Stimulated activated CD4-positive, alpha-beta T cell treated with anti-CD3 and anti-CD28 coated beads, Interleukin-4, amount 100 ng/mL, for 24 hours (primary cell): Measurements from ENCODE around the gene MAN2B1.
"Not testable (repeated sequence)": the region's sequence is repeated elsewhere in the genome, so short reads cannot be mapped to it uniquely, and the experiment has no call there.

Experiments used
- DNase-seq: peaks from one replicate; pipeline ENCODE4 v3.0.0-alpha.2; 2020

The MAN2B1 gene

DNA sequence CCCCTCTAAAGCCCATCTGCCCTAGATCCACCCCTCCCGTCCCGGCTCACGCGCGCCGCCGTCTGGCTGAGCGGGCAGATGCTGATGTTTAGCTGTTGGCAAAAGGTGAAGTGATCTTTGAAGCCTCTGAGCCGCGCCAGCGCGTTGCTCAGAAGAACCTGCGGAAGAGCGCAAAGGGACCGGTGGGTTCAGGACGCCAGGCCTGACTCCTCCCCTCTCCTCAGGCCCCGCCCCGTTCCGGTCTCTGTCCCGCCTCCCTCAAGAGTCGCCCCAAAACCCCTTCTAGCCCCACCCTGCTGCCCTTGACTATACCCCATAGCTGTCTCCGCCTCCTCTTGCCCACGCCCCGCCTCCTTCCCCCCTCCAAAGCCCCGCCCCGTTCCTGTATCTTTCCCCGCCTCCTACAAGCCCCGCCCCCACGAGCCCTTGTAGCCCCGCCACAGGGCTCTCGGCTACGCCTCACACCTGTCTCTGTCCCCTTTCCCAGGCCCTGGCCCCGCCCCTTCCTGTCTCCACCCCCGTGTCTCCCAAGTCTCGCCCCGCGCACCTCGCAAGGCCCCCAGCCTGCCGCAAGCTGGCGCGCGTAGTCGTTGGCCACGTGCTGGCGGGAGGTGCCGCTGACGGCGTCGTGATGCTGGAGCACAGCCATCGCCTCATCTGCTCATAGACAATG, 9.5 kb downstream of the MAN2B1 start:
- DNase-seq = no peak

DNA sequence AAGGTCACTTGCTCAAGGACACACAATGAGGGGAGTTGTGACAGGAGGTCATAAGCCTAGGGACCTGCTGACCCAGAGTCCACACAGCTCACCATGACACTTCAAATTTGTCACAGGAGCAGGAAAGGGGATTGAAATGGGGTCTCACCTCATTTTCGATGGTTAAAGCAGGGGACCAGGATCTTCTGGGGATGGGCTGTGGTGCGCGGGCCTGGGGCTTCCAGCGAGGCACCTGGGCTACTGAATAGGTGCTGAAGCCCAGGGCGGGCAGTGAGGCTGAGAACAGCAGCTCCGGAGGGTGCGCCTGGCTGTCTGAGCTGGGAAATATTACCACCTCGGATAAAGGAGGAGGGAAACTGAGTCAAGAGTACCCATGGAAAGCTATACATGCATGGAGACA, 11.0 kb downstream of the MAN2B1 start:
- DNase-seq = no peak

DNA sequence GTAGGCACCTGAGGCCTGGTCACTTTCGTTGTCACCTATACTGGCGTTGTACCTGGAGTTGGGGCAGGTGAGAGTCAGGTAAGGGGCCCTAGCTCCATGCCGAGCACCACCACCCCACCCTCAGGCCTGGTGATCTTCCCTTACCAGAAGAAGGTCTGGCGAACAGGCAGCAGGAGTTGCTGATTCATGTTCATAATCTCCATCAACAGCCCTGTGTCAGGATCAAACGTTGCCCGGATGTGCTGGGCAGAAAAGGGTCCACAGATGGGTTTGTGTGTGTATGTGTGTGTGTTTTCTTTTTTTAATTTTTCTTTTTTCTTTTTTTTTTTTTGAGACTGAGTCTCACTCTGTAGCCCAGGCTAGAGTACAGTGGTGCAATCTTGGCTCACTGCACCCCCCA, 14.3 kb downstream of the MAN2B1 start:
- DNase-seq = no peak

DNA sequence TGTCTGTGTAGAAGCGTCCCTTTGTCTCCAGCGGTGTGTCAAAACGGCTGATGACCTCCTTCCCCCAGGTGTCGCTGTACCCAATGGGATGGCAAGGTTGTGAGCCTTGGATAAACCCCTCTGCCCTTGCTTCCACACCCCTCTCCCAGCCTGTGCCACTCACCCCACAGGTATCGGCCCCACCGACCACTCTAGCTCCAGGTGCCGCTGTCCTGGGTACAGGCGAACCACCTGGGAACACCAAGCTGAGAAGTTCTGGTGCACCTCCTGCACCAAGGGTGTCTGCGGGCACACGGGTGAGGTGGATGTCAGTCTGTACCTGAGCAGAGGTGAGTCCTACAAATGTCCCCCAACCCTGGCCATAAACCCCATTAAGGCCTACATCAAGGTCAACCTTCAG, 16.6 kb downstream of the MAN2B1 start:
- no peak for DNase-seq

DNA sequence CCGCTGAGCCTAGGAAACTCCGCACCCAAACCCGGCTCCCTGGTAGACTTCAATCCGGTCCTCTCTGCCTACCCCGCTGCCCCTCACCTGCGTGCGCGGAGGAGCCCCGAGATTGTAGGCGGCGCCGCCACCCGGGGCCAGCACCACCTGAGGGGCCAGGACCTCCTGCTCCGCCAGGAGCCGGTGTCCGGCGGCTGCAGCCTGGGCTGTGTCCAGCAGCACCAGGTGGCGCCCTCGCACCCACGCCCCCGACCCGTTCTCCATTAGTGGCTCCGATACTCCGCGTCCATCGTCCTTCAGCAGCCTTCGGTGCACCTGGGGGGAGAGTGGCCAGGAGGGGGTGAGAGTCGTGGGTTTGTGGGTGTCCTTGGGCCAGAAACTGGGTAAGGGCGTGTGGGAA, 18.5 kb downstream of the MAN2B1 start:
- DNase-seq = no peak

DNA sequence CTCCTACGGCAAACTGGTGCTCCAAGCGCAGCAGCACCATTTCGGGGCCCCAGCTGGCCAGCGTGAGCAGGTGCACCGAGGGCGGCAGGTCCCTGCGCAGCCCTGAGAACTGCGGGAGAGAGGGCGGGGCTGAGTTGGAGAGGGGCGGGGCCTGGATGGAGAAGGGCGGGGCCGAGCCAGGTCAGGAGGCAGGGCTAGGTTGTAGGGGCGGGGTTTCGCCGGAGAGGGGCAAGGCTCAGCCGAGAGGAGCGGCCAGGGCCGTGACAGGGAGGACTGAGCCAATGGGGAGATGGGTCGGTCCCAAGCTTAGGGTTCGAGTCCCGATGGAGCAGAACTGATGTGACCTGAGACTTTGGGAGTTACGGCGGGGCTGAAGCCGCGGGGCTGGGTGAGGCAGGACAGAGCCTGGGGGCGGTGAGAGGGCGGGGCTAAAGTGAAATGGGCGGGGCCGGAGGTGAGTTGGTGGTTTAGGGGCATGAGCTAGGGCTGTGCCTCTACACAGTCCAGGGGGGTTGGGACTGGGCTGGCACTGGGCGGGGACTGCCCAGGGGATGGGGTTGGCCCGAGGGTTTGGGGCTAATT, 19.0 kb downstream of the MAN2B1 start:
- DNase-seq = peak; percentile 19

DNA sequence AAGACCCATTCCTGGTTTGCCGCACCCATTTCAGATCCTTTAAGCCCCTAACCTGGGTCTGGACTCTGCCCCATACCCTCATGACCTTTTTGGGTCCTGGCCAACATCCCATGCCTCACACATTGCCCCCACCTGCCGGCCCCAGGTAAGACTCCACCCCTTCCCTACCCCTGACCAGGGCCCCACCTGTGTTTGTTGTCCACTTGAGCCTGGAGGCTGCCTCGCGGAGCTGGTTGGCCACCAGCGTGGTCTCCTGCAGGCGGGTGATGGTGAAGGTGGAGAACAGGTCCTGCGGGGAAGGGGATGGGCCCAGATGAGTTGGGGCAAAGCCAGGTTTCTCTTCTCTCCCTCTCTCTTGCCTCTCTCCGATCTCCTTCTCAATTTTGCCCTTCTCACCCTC, 19.5 kb downstream of the MAN2B1 start:
- no peak for DNase-seq

DNA sequence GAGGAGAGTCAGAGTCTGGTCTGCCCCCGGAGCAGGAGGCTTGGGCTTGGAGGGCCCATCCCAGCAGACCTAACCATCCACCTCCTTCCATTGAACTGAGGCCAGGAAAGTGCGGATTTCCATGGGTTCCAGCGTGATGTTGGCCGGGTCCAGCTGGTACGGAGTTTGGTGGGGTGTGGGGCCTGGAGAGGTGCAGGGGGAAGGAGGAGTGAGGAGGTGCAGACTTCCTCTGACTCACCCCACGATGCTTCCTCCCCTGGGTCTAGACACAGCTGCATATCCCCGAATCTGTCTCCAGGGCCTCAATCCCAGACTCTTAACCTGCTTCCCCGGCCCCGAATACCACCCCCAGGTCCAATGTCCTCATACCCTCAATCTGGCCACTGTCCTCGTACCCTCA, 20.0 kb downstream of the MAN2B1 start:
- no peak for DNase-seq

DNA sequence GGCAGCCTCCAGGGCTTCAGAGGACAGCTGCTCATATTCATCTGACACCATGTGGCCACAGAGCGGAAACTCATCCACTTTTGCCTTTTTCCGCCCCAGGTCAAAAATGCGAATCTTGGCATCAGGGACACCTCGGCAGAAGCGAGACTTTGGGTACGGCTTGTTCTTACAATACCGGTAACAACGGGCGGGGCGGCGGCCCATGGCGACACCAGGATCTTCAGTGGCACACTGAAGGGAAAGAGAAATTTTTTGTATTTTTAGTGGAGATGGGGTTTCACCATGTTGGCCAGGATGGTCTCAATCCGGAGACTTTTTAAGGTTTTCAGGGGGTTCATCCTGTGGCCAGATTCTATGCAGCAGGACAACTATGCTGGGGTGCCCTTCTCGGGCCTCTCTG, 22.8 kb downstream of the MAN2B1 start:
- DNase-seq = not testable (repeated sequence)

DNA sequence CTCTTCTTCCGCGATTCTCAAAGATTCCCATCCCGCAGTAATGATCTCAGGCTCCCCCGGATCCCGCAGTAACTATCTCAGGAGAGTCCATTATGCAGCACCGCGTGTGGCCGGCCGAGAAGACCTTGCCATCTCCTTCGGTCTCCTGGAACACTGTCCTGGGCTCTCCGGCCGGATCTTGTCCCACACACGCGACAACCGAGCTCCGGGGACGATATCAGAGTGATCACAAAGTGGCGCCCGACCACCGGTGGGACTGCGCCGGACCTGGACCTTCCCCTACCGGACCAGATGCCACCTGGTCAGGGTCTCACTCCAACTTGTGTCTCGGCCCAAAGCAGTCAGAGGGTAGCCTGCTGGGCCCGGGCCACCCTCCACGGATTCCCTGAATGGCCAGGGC, 24.0 kb downstream of the MAN2B1 start:
- no peak for DNase-seq

DNA sequence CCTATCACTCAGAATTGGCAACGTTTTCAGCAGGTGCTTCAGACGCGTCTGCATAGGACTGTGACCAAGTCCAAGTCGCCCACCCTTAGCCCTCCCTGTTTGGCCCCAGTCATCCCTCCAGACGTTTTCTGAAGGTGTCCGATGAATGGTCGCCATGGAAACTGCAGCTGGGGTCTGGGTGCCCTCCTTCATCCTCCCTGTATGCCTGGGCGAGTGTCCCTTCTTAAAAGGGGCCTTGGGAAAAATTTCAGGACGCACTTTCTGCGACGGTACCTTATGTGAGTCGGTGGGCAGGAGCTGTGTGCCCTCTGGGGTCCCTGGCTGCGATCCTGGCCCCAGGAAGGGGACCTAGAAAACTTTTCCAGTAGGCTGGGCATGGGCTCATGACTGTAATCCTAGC, 25.1 kb downstream of the MAN2B1 start:
- DNase-seq = no peak

DNA sequence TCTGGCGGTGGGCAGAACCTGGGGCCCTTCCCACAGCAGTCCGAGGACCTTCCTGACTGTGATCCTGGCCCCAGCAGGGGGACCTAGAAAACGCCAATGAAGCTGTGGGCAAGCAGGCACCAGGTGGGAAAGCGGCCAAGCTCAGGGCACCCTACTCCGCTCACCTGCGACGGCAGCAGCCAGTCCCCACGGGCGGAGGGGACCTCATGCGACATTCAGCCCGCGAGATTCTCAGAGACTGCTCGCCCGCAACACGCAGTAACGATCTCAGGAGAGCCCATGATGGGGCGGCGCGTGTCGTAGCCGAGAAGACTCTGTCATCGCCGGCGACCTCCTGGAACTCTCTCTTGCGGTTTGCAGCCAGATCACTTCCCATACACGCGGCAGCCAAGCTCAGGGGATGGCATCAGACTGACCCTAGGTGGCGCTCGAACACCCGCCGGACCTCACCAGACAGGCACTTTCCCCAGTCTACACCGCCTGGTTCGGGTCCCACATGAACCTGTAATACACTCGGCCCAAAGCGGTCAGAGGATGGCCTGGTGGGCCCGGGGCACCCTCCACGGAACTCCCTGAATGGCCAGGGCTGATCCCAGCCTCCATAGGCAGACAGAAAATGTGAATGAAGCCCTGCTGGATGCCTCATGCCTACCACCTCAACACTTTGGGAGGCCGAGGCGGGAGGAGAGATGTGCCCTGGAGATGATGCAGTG, 26.5 kb downstream of the MAN2B1 start:
- peak; percentile 90 for DNase-seq

DNA sequence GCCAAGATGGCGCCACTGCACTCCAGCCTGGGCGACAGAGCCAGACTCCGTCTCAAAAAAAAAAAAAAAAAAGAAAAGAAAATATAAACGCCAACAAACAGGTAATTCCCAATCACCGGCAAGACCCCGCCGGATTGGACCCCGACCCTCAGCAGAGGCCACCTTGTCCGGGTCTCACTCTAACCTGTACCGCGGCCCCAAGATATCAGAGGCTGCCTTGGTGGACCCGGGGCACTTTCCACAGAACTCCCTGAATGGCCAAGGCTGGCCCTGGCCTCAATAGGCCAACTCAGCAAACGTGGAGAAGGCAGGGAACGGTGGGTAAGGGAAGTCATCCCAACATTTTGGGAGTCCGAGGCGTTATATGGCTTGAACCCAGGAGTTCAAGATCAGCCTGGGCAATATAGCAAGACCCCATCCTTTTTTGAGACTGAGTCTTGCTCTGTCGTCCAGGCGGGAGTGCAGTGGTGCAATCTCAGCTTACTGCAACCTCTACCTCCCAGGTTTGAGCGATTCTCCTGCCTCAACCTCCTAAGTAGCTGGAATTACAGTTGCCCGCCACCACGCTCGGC, 27.8 kb downstream of the MAN2B1 start:
- no peak for DNase-seq

DNA sequence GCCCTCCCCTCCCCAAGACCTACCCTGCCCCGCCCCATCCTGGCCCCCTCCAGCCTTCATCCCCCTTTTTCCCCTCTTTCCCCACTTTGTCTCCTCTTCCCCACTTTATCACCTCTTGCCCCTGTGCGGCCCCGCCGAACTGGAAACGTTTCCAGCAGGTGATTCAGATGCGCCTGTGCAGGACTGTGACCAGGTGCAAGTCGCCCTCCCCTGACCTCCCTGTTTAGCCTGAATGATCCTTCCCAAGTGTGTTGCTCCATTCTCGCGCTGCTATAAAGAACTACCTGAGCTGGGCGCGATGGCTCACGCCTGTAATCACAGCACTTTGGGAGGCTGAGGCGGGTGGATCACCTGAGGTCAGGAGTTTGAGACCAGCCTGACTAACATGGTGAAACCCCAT, 29.9 kb downstream of the MAN2B1 start:
- DNase-seq = no peak

DNA sequence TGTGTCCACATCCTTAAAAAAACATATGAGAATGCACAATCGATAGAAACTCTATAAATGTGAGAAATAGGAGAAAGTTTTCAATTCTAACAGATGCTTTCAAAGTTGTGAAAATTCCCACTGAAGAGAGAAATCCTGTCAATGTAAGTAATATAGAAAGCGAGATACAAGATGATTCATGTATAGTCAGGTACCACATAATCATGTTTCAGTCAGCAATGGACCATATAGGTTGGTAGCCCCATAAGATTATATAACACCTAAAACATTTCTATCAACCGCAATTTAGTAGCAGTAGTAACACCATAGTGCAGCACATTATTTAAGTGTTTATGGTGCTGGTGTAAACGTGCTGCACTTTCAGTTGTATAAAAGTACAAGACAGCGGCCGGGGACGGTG, 37.3 kb downstream of the MAN2B1 start:
- no peak for DNase-seq

DNA sequence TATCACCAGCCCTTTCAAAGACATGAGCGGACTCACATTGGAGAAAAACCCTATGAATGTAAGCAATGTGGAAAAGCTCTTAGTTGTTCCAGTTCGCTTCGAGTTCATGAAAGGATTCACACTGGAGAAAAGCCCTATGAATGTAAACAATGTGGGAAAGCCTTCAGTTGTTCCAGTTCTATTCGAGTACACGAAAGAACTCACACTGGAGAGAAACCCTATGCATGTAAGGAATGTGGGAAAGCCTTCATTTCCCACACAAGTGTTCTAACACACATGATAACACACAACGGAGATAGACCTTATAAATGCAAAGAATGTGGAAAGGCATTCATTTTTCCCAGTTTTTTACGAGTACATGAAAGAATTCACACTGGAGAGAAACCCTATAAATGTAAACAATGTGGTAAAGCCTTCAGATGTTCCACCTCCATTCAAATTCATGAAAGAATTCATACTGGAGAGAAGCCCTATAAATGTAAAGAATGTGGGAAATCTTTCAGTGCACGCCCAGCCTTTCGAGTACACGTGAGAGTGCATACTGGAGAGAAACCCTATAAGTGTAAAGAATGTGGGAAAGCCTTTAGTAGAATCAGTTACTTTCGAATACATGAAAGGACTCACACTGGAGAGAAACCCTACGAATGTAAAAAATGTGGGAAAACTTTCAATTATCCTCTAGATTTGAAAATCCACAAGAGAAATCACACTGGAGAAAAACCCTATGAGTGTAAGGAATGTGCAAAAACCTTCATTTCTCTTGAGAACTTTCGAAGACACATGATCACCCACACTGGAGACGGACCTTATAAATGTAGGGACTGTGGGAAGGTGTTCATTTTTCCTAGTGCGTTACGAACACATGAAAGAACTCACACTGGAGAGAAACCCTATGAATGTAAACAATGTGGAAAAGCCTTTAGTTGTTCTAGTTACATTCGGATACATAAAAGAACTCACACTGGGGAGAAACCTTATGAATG, 38.2 kb downstream of the MAN2B1 start:
- no peak for DNase-seq

DNA sequence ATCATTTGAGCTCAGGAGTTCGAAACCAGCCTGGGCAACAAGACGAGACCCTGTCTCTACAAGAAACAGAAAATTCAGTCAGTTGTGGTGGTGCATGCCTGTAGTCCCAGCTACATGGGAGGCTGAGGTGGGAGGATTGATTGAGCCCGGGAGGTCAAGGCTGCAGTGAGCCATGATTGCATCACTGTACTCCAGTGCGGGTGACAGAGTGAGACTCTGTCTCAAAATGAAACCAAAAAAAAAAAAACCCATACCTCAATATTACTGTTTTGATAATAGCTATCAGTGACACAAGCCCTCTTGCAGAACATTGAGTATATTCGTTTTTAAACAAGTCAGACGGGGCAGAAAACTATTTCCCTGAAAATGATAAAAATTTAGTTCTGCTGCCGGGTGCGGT, 39.6 kb downstream of the MAN2B1 start:
- no peak for DNase-seq

DNA sequence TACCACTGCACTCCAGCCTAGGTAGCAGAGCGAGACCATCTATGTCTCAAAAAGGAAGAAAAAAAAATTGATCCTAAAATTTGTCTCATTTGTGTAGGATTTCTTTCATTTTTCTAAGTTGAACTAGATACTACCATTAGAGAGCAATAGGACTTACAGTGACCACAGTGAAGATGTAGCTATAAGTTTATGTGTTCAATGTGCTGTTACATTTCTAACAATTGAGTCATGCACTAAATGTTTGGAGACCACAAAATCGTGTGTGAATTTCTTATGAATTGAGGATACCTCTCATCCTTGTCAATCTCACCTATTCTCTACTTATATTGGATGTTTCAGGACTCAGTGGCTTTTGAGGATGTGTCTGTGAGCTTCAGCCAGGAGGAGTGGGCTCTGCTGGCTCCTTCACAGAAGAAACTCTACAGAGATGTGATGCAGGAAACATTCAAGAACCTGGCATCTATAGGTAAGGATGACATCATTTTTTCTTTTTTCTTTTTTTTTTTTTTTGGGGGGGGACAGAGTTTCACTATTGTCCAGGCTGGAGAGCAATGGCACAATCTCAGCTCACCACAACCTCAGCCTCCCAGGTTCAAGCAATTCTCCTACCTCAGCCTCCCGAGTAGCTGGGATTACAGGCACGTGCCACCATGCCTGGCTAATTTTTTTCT, 43.0 kb downstream of the MAN2B1 start:
- no peak for DNase-seq

DNA sequence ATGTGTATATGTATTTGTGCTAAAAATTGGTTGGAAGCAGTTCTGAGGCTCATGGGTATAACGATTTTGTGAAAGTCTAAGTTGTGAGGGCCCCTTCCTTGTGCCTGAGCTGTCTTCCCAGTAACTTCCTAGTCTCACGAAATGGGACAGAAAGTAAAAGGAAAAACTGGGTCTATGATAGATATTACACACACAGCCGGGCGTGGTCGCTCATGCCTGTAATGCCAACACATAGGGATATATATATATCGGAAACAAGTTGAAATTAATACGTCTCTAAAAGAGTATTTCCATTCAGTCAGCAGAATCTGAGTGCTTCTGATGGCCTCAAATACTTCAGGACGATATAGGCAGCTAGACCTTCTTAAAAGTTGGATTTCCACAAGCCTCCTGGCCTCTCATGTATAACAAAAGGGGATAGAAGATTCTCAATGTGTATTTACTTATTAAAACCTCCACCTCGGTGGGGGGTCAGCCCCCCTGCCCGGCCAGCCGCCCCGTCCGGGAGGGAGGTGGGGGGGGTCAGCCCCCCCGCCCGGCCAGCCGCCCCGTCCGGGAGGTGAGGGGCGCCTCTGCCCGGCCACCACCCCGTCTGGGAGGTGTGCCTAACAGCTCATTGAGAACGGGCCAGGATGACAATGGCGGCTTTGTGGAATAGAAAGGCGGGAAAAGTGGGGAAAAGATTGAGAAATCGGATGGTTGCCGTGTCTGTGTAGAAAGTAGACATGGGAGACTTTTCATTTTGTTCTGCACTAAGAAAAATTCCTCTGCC, 45.1 kb downstream of the MAN2B1 start:
- DNase-seq = not testable (repeated sequence)

DNA sequence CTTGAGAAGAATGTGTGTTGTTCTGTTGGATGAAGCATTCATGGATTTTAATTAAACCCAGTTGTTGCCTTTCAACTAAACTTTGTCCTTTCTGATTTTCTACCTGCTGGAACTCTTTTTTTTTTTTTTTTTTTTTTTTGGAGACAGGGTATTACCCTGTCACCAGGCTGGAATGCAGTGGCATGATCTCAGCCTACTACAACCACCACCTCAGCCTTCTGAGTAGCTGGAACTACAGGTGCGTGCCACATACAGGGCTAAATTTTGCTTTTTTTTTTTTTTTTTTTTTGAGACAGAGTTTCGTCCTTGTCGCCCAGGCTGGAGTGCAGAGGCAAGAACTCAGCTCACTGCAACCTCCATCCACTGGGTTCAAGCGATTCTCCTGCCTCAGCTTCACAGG, 48.9 kb downstream of the MAN2B1 start:
- no peak for DNase-seq

DNA sequence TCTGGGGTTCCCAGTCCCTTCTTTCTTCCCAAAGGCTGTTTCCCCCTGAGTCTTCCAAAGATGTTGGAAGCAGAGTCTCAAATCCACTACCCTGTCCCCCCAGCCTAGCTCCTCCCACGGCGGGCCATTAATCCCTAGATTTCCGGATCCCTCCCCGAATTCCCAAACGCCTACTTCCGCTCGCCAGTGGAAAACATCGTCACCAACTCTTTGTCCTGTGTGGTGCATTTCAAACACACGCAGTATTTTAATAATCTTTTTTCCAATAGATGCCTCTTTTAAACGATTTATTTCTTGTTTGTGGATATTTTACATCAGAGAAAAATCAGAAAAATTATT, 55.2 kb downstream of the MAN2B1 start:
- no peak for DNase-seq
